ENCODE data around the gene MID2.
"Not testable (repeated sequence)": the region's sequence is repeated elsewhere in the genome, so short reads cannot be mapped to it uniquely, and the experiment has no call there.

The MID2 gene

GRCh38 chrX:107825698-107826237, at the start of gene MID2:
Gene MID2 (plus strand): TSS chrX:107825866. CDS start chrX:107826427, 561 bp downstream.
- DNase-seq (ENCODE audit: low spot score): peak; percentile 16

DNA sequence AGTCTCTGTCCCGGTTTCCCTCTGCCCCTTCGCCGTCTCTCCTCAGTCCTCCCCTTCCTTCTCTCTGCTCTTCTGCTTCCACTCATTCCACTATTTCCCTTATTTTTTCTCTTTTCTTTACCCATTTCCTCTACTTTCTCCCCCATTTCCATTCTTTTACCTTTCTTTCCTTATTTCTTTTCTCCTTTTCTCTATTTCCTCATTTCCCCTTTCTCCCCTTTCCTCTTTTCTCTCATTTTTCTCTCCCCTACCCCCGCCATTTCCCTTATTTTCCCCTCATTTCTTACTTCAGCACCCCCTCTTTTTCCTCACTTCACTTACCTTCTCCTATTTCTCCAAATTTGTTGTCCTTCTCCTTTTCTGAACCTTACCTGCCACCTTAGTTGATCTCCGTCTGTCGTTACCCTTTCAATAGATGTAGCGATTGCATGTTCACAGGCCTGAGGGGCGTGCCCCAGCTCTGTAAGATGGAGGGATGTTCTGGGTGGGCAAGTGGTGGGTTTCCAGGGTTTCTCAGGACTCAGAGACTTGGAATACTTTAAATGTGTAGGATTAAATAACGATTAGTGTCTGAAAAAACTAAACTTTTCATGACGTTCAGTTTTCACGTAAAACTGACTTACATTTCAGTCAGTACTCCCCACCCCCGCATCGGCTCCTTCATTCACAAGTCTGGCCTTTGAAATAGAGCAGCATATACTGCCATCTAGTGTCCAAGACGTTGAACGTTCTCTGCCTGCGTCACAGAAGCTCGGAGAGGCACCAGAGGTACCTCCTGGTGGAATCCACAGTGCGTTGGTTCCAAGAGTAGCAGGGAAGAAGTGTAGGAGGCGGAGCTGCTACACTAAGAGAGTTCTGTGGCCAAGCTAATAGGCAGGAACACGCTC, 48.8 kb upstream of the MID2 start:
- DNase-seq (ENCODE audit: low spot score): peak; percentile 83

GRCh38 chrX:107777536-107777832, 48.2 kb upstream of the MID2 start, which contains the start of gene NCBP2L:
Gene NCBP2L (plus strand): TSS chrX:107777733. CDS start chrX:107794221, 16,488 bp downstream.
- no peak for DNase-seq (ENCODE audit: low spot score)

DNA sequence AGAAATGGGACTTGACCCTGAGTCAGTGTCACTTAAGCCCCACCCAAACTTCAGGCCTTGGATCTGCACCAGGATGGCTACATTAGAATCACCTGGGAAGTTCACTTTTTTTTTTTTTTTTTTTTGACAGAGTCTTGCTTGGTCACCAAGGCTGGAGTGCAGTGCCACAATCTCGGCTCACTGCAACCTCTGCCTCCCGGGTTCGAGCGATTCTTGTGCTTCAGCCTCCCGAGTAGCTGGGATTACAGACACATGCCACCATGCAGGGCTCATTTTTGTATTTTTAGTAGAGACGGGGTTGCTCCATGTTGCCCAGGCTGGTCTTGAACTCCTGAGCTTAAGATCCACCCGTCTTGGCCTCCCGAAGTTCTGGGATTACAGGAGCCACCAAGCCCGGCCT, 45.1 kb upstream of the MID2 start:
- DNase-seq (ENCODE audit: low spot score): no peak

GRCh38 chrX:107787827-107788226, 37.8 kb upstream of the MID2 start:
- no peak for DNase-seq (ENCODE audit: low spot score)

DNA sequence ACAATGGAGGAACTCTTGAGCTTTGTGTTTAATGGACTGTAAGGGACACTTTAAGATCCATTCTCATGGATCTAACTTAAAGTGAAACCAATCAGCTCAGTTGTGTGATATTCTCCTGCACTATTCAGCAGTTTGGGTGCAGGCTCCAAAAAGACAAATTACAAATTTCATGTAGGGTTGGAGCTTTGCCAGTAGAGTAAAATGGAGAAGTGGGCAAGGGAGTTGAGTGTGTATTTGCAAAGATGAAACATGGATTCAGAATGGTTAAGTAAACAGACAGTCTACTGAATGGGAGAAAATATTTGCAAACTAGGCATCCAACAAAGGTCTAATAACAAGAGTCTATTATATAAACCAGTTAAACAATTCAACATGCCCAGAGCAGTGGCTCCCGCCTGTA, 21.2 kb upstream of the MID2 start:
- no peak for DNase-seq (ENCODE audit: low spot score)

- DNase-seq (ENCODE audit: low spot score): no peak
These were observed 20.5 kb upstream of the MID2 start for GRCh38 chrX:107805179-107805578.

DNA sequence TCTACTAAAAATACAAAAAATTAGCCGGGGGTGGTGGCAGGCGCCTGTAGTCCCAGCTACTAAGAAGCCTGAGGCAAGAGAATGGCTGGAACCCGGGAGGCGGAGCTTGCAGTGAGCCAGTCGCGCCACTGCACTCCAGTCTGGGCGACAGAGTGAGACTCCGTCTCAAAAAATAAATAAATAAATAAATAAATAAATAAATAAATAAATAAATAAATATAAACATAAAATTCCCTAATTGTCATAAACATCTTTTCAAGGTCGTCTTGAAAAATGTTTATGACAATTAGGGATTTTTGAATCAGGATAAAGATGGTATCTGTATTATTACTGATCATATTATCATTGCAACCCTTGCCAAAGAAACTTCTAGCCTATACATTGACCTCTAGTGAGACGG, 15.6 kb upstream of the MID2 start:
- not testable (repeated sequence) for DNase-seq (ENCODE audit: low spot score)

DNA sequence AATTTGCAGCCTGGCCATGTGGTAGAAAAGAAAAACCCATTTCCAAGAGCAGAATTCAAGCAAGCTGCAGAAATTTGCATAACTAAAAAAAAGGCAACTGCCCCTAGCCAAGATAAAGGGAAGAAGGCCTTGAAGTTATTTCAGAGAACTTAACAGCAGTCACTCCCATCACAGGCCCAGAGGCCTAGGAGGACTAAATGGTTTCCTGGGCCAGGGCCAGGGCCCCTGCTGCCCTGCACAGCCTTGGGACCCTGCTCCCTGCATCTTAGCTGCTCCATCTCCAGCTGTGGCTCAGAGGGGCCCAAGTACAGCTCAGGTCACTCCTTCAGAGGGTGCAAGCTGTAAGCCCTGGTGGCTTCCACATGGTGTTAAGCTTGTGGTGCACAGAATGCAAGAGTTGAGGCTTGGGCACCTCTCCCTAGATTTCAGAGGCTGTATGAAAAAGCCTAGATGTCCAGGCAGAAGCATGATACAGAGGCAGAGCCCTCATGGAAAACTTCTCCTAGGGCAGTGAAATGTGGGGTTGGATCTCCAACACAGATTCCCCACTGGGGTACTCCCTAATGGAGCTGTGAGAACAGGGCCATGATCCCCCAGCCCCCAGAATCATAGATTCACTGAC, 6.7 kb upstream of the MID2 start:
- no peak for DNase-seq (ENCODE audit: low spot score)

DNA sequence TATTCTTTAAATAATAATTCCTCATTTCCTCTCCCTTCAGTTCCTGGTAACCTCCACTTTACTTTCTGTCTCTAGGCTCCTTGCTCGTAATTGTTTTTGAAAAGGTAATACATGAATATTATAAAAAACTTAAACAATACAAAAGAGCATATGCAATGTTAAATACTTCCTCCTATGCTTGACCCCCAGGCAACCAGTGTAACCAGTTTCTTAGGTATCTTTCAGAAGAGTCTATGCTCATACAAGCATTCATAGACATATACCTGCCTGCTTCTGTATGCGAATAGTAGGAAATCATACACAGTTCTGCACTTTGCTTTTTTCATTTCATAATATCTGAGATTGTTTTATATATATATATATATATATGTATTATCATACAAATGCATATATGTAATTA, 2.6 kb upstream of the MID2 start:
- no peak for DNase-seq (ENCODE audit: low spot score)

GRCh38 chrX:107823456-107823855, 2.2 kb upstream of the MID2 start:
- peak; percentile 45 for DNase-seq (ENCODE audit: low spot score)

GRCh38 chrX:107826238-107827029, 768 bp downstream of the MID2 start:
- peak; percentile 16 for DNase-seq (ENCODE audit: low spot score)

GRCh38 chrX:107827030-107827831, 1.6 kb downstream of the MID2 start:
- DNase-seq (ENCODE audit: low spot score): peak; percentile 16

DNA sequence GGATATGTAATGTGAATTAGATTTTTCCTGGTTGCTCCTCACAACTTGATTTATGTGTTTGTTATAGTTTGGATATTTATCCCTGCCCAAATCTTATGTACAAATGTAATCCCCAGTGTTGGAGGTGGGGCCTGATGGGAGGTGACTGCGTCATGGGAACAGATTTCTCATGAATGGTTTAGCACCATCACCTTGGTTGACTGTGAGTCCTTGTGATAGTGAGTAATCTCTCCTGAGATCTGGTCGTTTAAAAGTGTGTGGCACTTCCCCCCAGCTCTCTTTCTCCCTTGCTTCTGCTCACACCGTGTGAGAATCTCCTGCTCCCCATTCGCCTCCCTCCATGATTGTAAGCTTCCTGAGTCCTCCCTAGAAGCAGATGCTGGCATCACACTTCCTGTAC, 2.2 kb downstream of the MID2 start:
- DNase-seq (ENCODE audit: low spot score): no peak

- DNase-seq (ENCODE audit: low spot score): no peak
These were observed 4.2 kb downstream of the MID2 start for GRCh38 chrX:107829878-107830277.

- no peak for DNase-seq (ENCODE audit: low spot score)
These were observed 5.5 kb downstream of the MID2 start for GRCh38 chrX:107831071-107831730.

- no peak for DNase-seq (ENCODE audit: low spot score)
These were observed 8.9 kb downstream of the MID2 start for GRCh38 chrX:107834275-107835201.

- no peak for DNase-seq (ENCODE audit: low spot score)
These were observed 11.3 kb downstream of the MID2 start for GRCh38 chrX:107836958-107837357.

DNA sequence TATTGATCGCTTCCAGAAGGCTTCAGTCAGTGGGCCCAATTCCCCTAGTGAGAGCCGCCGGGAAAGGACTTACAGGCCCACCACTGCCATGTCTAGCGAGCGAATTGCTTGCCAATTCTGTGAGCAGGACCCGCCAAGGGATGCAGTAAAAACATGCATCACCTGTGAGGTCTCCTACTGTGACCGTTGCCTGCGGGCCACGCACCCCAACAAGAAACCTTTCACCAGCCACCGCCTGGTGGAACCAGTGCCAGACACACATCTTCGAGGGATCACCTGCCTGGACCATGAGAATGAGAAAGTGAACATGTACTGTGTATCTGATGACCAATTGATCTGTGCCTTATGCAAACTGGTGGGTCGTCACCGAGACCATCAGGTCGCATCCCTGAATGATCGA, 15.3 kb downstream of the MID2 start:
- DNase-seq (ENCODE audit: low spot score): no peak

Data from AG08395 (cell line).